Measurements from ENCODE around the gene TLL2.

Gene TLL2

DNA sequence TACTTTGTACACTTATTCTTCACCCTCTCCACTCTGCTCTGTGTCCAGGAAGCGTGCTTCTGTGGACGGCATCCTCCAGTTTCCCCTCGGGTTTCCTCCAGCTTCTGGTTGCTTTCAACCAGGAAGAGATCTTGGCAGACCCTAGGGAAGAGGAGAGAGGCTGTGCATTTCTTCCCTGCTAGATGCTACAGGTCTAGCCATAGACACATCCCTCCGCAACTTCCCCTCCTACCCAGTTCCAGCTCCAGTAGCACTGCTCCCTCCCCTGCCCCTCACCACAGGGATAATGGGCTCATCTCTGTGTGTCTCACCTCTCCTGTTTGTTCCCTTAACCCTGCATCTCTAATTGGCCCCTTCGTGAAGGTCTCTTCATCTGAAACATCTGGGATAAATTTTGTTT, 16.3 kb downstream of the TLL2 start:
- POLR2A ChIA-PET: no interaction called here
- CTCF ChIA-PET: interaction anchor here (0.6 to 1.6 kb wide), 4 partner anchors 13 to 127 kb away, joined by 3 to 6 read pairs (median 5); no protein-coding TSS in a partner anchor
- no peak for DNase-seq (ENCODE audit: extremely low spot score)
- TF ChIP-seq L3MBTL2 (conservative IDR thresholded peaks at IDR 0.05): no peak
- TF ChIP-seq LEF1 (IDR thresholded peaks at IDR 0.05; ENCODE audit: borderline replicate concordance): no peak
- no peak for TF ChIP-seq NFRKB (IDR thresholded peaks at IDR 0.05)
- TF ChIP-seq ELF4 (IDR thresholded peaks at IDR 0.05): no peak
- TF ChIP-seq FOXK2 (IDR thresholded peaks at IDR 0.05): no peak
- TF ChIP-seq CTBP1 (IDR thresholded peaks at IDR 0.05; ENCODE audit: borderline replicate concordance): no peak
- no peak for TF ChIP-seq FOXA1 (IDR thresholded peaks at IDR 0.05)
- no peak for TF ChIP-seq SUZ12 (IDR thresholded peaks at IDR 0.05)
- TF ChIP-seq SP1 (IDR thresholded peaks at IDR 0.05): no peak
- TF ChIP-seq TARDBP (IDR thresholded peaks at IDR 0.05): no peak
- TF ChIP-seq, protein P1, sequence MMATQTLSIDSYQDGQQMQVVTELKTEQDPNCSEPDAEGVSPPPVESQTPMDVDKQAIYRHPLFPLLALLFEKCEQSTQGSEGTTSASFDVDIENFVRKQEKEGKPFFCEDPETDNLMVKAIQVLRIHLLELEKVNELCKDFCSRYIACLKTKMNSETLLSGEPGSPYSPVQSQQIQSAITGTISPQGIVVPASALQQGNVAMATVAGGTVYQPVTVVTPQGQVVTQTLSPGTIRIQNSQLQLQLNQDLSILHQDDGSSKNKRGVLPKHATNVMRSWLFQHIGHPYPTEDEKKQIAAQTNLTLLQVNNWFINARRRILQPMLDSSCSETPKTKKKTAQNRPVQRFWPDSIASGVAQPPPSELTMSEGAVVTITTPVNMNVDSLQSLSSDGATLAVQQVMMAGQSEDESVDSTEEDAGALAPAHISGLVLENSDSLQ (IDR thresholded peaks at IDR 0.05): no peak
- TF ChIP-seq HDGF (IDR thresholded peaks at IDR 0.05; ENCODE audit: borderline replicate concordance): no peak

DNA sequence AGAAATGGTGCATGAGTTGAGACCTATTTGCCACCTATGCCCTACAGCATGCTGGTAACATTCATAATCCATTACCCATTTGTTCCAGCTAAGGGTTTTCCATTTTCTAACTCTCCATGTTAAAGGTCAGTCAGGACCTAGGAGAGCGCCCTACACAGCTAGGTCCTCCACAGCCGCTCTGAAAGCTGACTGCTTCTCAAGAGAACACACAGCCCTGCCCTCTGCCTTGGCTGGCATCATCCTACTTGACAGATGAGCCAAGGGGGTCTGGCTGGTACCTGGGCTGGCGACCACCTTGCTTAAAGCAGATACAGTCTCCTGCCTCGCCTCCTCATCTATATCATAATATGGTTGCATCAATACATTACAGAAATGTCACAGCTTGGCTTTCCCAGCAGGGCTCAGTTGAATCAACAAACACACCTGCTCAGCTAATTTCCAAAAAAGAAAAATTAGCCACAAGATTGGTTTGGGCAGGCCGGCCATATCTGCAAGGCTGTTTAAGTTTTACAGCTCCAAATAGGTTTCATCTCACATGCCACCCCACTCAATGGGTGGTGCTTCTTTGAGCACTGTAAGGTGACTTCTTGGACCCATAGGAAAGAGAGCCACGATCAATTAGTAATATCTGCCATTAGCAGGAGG, 17.3 kb downstream of the TLL2 start:
- TF ChIP-seq ARNT (IDR thresholded peaks at IDR 0.05) (no peak), ELF4 (IDR thresholded peaks at IDR 0.05) (no peak), SUZ12 (IDR thresholded peaks at IDR 0.05) (no peak)
- POLR2A ChIA-PET: no interaction called here
- CTCF ChIA-PET: interaction anchor here (1.0 kb wide), 1 partner anchor 15 kb away, joined by 3 read pairs; no protein-coding TSS in a partner anchor
- DNase-seq (ENCODE audit: extremely low spot score): no peak

DNA sequence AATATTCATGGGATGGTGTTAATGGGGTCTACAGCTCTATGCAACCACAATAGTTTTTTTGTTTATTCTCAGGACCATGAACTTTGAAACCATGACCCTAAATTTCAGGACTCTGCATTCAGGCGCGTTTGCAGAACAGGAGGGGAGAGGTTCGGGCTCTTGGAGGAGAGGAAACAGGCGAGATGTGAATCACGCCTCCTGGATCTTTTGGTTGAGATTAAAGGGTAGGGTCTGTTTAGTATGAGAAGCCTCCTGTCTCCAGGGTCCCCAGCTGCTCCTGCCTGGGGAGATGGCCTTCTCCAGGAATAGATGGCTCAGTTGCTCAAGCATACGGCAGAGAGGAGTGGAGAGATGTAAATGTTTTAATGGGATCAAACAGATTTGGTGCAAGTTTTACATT, 18.2 kb downstream of the TLL2 start:
- ChIA-PET POLR2A (no interaction called here), CTCF (interaction anchor here (1.0 kb wide), 1 partner anchor 16 kb away, joined by 3 read pairs; no protein-coding TSS in a partner anchor)
- no peak for TF ChIP-seq SUZ12 (IDR thresholded peaks at IDR 0.05)
- TF ChIP-seq ELF4 (IDR thresholded peaks at IDR 0.05): no peak
- no peak for DNase-seq (ENCODE audit: extremely low spot score)

DNA sequence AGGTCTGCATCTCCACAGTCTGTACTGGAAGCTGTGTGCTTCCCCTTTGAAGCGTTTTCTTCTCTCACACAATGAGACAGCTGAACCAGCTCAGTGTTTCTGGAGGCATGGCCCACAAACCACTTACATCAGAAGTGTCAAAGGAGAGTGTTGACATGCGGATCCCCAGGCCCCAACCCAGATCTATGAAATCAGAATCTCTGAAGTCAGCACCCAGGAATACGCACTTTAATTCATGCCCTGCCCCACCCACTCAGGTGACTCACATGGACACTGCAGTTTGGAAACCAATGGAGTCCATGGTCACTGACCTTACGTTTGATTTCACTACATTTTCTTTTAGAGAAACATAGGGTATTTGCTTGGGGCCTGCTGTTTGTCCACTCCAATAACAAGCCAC, 19.0 kb downstream of the TLL2 start:
- no peak for TF ChIP-seq SP1 (IDR thresholded peaks at IDR 0.05)
- TF ChIP-seq ELF4 (IDR thresholded peaks at IDR 0.05): no peak
- TF ChIP-seq LEF1 (IDR thresholded peaks at IDR 0.05; ENCODE audit: borderline replicate concordance): no peak
- TF ChIP-seq FOXA1 (IDR thresholded peaks at IDR 0.05): no peak
- TF ChIP-seq SUZ12 (IDR thresholded peaks at IDR 0.05): no peak
- TF ChIP-seq TARDBP (IDR thresholded peaks at IDR 0.05): no peak
- no peak for TF ChIP-seq ARNT (IDR thresholded peaks at IDR 0.05)
- TF ChIP-seq L3MBTL2 (conservative IDR thresholded peaks at IDR 0.05): no peak
- no peak for TF ChIP-seq FOXM1 (IDR thresholded peaks at IDR 0.05; ENCODE audit: borderline replicate concordance)
- TF ChIP-seq CTBP1 (IDR thresholded peaks at IDR 0.05; ENCODE audit: borderline replicate concordance): no peak
- CTCF ChIA-PET: no interaction called here
- DNase-seq (ENCODE audit: extremely low spot score): no peak
- POLR2A ChIA-PET: no interaction called here

DNA sequence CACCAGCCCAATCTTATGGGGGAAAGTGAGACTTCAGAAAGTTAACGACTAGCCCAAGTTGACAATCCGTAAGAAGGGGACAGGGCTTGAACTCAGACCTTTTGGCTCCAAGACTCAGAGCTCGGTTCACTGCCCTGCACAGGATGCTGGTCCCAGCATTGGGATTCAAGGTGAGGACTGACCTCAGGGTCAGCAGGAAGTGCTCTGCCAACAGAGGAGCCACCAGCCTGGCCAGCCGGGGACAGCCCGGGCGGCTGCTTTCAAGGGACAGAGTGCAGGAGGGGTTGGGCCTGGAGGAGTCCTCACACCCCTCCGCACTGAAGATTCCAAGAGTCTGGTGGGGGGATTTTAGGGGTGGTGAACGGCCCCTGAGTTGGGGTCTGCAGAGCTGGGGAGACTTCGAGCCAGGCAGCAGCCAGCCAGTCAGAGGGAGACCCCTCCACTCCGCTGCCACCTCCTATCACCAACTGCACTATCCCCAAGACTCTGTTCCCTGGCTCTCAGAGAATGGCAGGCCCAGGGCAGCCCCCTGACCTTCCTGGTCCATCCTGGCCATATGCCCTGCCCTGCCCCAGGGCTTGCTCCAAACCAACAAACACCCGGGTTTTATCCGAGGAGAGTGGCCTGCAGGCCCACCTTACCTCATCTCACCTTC, 19.7 kb downstream of the TLL2 start:
- TF ChIP-seq, protein P1 (IDR thresholded peaks at IDR 0.05): no peak
- TF ChIP-seq FOXM1 (IDR thresholded peaks at IDR 0.05; ENCODE audit: borderline replicate concordance) (no peak), TARDBP (IDR thresholded peaks at IDR 0.05) (no peak), ARNT (IDR thresholded peaks at IDR 0.05) (no peak), CTBP1 (IDR thresholded peaks at IDR 0.05; ENCODE audit: borderline replicate concordance) (no peak), NFRKB (IDR thresholded peaks at IDR 0.05) (no peak), L3MBTL2 (conservative IDR thresholded peaks at IDR 0.05) (no peak), FOXK2 (IDR thresholded peaks at IDR 0.05) (no peak), HDGF (IDR thresholded peaks at IDR 0.05; ENCODE audit: borderline replicate concordance) (no peak), ZNF384 (IDR thresholded peaks at IDR 0.05) (no peak), FOXA1 (IDR thresholded peaks at IDR 0.05) (no peak), SP1 (IDR thresholded peaks at IDR 0.05) (no peak)
- no peak for DNase-seq (ENCODE audit: extremely low spot score)
- ChIA-PET POLR2A (no interaction called here), CTCF (interaction anchor here (0.6 kb wide), 1 partner anchor 22 kb away, joined by 3 read pairs; no protein-coding TSS in a partner anchor)

DNA sequence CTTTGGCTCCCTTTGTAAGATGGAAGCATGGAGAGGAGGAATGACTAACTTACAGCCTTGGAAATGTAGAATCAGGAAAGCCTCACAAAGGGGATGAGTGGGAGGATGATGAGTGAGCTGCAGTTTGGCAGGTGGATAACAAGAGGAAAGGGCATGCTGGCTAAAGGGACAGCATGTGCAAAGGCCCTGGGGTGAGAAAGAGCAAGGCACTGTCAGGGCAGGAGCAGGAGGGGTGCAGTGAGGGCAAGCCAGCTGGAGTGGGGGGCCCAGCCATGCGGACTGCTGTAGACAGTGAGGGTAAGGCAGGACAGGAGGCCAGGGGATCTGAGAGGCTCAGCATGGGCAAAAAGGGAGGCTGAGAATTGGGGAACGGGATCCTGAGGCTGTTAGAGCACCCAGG, 20.5 kb downstream of the TLL2 start:
- ChIA-PET POLR2A (no interaction called here), CTCF (interaction anchor here (0.6 kb wide), 1 partner anchor 22 kb away, joined by 3 read pairs; no protein-coding TSS in a partner anchor)
- TF ChIP-seq CTBP1 (IDR thresholded peaks at IDR 0.05; ENCODE audit: borderline replicate concordance) (no peak), ARNT (IDR thresholded peaks at IDR 0.05) (no peak)
- no peak for DNase-seq (ENCODE audit: extremely low spot score)

DNA sequence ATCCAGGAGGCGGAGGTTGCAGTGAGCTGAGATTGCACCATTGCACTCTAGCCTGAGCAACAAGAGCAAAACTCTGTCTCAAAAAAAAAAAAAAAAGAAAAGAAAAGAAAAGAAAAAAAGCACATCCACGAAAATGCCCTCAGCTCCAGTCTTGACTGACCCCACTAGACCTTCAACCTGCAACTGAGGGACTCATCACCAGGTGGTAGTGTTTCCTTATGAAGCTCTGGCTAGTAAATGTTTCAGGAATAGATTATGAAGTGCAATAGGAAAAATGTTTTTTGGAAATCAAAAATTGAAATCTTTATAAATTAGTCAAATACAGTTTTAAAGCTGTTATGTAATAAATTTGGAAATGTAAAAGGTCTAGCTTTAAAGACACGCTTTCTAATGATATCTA, 22.4 kb downstream of the TLL2 start:
- POLR2A ChIA-PET: no interaction called here
- no peak for DNase-seq (ENCODE audit: extremely low spot score)
- CTCF ChIA-PET: interaction anchor here (0.6 to 2.0 kb wide), 4 partner anchors 11 to 262 kb away, joined by 3 to 8 read pairs (median 3); partner anchors contain the start of gene TLL2
- TF ChIP-seq LEF1 (IDR thresholded peaks at IDR 0.05; ENCODE audit: borderline replicate concordance): no peak
- no peak for TF ChIP-seq CTBP1 (IDR thresholded peaks at IDR 0.05; ENCODE audit: borderline replicate concordance)
- TF ChIP-seq SP1 (IDR thresholded peaks at IDR 0.05): no peak
- TF ChIP-seq, protein P1 (IDR thresholded peaks at IDR 0.05): no peak
- TF ChIP-seq TARDBP (IDR thresholded peaks at IDR 0.05): no peak
- no peak for TF ChIP-seq ELF4 (IDR thresholded peaks at IDR 0.05)
- TF ChIP-seq BHLHE40 (IDR thresholded peaks at IDR 0.05; ENCODE audit: borderline replicate concordance): no peak
- no peak for TF ChIP-seq HDGF (IDR thresholded peaks at IDR 0.05; ENCODE audit: borderline replicate concordance)
- TF ChIP-seq FOXA1 (IDR thresholded peaks at IDR 0.05): no peak
- no peak for TF ChIP-seq ZNF384 (IDR thresholded peaks at IDR 0.05)
- TF ChIP-seq L3MBTL2 (conservative IDR thresholded peaks at IDR 0.05): no peak

Data from HEK293T (cell line).